Measurements from ENCODE around the gene RPTOR.
"Not testable (repeated sequence)": the region's sequence is repeated elsewhere in the genome, so short reads cannot be mapped to it uniquely, and the experiment has no call there.

RPTOR gene

DNA sequence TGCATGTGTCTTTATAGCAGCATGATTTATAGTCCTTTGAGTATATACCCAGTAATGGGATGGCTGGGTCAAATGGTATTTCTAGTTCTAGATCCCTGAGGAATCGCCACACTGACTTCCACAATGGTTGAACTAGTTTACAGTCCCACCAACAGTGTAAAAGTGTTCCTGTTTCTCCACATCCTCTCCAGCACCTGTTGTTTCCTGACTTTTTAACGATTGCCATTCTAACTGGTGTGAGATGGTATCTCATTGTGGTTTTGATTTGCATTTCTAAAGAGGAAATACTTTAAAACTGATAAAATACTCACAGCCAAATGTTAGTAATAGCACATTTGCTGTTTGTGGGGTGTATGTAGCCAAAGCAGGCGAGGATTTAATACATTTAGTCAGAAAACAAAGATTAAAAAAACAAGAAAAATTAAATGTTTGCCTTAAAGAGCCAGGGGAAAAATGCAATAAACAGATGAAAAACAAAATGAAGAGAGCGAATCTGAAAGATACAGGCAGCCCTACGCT lies 220.0 kb downstream of the RPTOR start:
- not testable (repeated sequence) for H3K4me1 ChIP-seq (ENCODE audit: control insufficient read depth, insufficient read depth, low read length); DNase-seq (ENCODE audit: low read depth, low spot score); H3K36me3 ChIP-seq (ENCODE audit: control insufficient read depth, insufficient read depth, low read length); H3K27me3 ChIP-seq (ENCODE audit: control insufficient read depth, insufficient read depth, low read length); H3K27ac ChIP-seq (ENCODE audit: low read length); H3K9me3 ChIP-seq (ENCODE audit: control insufficient read depth, insufficient read depth, low read length); H3K4me3 ChIP-seq (ENCODE audit: low read length)
- WGBS (ENCODE audit: insufficient coverage, insufficient read length), result no CpG with 5 or more reads among the region's 5 CpGs

DNA sequence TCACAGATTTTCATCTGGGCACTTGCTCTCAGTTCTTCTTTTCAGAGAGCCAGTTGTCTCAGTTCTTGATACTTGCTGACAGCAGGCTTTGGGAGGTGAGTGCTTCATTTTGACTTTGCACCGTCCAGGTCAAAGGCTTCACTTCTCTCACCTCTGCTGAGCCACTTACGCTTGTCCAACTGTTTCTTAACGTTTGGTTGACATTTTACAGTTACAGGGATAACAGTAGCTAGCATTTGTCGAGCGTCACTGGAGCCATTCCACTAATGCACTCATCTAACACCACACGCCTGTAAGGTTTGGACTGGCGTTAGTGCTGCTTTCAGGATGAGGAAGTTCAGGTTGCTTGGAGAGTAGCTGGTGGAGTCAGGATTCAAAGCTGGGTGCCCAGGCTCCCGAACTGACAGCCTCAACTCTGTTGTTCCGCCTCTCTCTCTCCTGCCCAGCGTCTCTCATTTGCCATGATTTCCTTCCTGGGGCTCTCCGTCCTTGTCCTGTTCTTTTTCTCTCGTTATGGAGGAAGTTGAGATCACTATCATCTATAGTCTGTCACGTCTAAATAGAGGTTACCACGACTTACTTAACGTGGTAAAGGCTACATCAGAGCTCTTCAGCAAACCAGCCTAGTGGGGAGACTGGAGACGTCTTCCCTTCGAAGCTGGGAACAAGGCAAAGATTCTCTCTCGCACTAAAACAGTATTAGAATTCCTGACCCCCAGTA lies 220.8 kb downstream of the RPTOR start:
- Histone ChIP-seq H3K36me3 (ENCODE audit: control insufficient read depth, insufficient read depth, low read length) (no peaks in the 10 kb centered on the region; the same call in 1 of the 2 replicates), H3K27ac (ENCODE audit: low read length) (no peak overlapping the region), H3K9me3 (ENCODE audit: control insufficient read depth, insufficient read depth, low read length) (no peaks in the 10 kb centered on the region), H3K4me3 (ENCODE audit: low read length) (no peak overlapping the region), H3K4me1 (ENCODE audit: control insufficient read depth, insufficient read depth, low read length) (no peaks in the 10 kb centered on the region), H3K27me3 (ENCODE audit: control insufficient read depth, insufficient read depth, low read length) (no peaks in the 10 kb centered on the region)
- WGBS (ENCODE audit: insufficient coverage, insufficient read length), result no CpG with 5 or more reads among the region's 18 CpGs
- no peak for DNase-seq (ENCODE audit: low read depth, low spot score)

DNA sequence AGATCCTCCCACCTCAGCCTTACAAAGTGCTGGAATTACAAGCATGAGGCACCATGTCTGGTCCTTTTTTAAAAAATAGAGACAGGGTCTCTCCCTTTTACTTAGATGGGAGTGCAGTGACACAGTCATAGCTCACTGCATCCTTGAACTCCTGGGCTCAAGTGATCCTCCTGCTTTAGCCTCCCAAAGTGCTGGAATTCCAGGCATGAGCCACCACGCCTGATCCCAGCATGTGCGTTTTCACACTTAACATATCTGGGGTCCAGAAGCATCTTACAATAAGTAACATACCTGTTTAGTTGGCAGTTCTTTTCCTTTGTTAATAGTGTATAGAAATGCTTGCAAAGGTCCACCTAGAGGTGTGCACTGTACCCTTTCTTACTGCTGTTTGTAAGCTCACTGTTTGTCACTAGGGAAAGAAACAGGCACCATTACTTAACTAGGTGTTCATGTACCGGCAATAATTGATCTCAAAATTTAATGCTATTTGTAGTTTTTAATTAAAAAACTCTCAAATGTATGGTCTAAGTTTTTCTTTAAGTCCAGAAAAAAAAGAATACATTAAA lies 221.7 kb downstream of the RPTOR start:
- Histone ChIP-seq H3K4me1 (ENCODE audit: control insufficient read depth, insufficient read depth, low read length) (no peaks in the 10 kb centered on the region), H3K4me3 (ENCODE audit: low read length) (no peak overlapping the region), H3K9me3 (ENCODE audit: control insufficient read depth, insufficient read depth, low read length) (no peaks in the 10 kb centered on the region), H3K27ac (ENCODE audit: low read length) (no peak overlapping the region), H3K27me3 (ENCODE audit: control insufficient read depth, insufficient read depth, low read length) (no peaks in the 10 kb centered on the region), H3K36me3 (ENCODE audit: control insufficient read depth, insufficient read depth, low read length) (no peaks in the 10 kb centered on the region; the same call in 1 of the 2 replicates)
- no peak for DNase-seq (ENCODE audit: low read depth, low spot score)
- WGBS (ENCODE audit: insufficient coverage, insufficient read length), result no CpG with 5 or more reads among the region's 3 CpGs

DNA sequence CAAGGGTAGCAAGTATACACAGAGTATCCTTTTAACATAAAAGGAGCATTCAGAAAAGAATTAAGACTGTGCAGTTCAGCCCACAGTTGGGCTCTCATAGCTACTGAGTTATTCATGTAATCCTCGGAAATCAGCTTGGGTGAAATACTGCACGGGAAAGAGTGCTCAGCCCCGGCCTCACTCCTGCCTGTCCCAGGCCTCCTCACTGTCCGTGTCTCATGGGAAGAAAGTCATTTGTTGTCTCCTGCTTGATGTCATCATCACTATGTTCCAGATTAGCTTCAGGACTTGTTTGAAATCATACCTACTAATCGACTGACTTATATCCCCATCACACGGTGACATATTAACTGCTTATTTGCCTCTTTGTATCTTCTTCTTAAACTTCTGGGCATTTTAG lies 223.8 kb downstream of the RPTOR start:
- no peak for DNase-seq (ENCODE audit: low read depth, low spot score)
- Histone ChIP-seq H3K36me3 (ENCODE audit: control insufficient read depth, insufficient read depth, low read length) (no peaks in the 10 kb centered on the region; the same call in 1 of the 2 replicates), H3K27me3 (ENCODE audit: control insufficient read depth, insufficient read depth, low read length) (no peaks in the 10 kb centered on the region), H3K4me3 (ENCODE audit: low read length) (no peak overlapping the region), H3K4me1 (ENCODE audit: control insufficient read depth, insufficient read depth, low read length) (no peaks in the 10 kb centered on the region), H3K27ac (ENCODE audit: low read length) (no peak overlapping the region), H3K9me3 (ENCODE audit: control insufficient read depth, insufficient read depth, low read length) (no peaks in the 10 kb centered on the region)
- WGBS (ENCODE audit: insufficient coverage, insufficient read length), result no CpG with 5 or more reads among the region's 6 CpGs

DNA sequence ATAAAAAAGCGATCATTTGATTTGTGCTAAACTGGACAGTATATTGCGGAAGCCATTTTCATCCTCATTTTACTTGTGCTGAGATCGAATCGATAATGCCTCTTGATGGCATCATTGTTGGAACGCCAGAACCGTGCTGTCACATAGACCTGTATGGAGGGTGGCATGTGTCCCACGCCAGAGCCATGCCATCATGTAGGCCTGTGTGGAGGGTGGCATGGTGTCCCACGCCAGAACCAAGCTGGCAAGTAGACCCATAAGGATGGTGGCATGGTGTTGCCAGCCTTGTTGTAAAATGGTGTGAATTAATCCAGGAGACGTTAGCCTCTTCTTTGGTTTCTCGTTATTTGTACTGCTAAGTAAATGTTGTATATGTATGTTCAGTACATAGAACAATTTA lies 224.3 kb downstream of the RPTOR start:
- no peak for DNase-seq (ENCODE audit: low read depth, low spot score)
- Histone ChIP-seq H3K36me3 (ENCODE audit: control insufficient read depth, insufficient read depth, low read length) (no peaks in the 10 kb centered on the region; the same call in 1 of the 2 replicates), H3K27ac (ENCODE audit: low read length) (no peak overlapping the region), H3K4me1 (ENCODE audit: control insufficient read depth, insufficient read depth, low read length) (no peaks in the 10 kb centered on the region), H3K9me3 (ENCODE audit: control insufficient read depth, insufficient read depth, low read length) (no peaks in the 10 kb centered on the region), H3K27me3 (ENCODE audit: control insufficient read depth, insufficient read depth, low read length) (no peaks in the 10 kb centered on the region), H3K4me3 (ENCODE audit: low read length) (no peak overlapping the region)
- no CpG with 5 or more reads among the region's 10 CpGs for WGBS (ENCODE audit: insufficient coverage, insufficient read length)

DNA sequence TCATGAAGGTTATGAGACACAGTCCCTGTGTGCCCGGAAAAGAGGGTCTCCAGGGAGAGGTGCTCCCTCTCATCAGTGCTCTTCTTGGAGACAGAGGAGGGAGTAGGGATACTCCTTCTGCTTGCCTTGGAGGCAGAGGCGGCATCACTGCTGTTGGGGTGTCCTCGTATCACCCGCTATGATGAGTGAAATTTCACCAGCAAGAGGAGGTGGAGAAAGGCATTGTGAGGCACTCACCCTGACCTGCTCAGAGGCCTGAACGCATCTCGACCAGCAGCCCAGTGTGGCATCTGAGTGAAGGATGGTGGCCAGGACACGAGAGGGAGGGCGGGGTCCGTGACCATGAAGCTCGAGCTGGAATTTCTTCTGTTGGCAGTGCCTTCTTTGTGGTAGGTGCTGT lies 224.9 kb downstream of the RPTOR start:
- H3K4me1 ChIP-seq (ENCODE audit: control insufficient read depth, insufficient read depth, low read length), result no peaks in the 10 kb centered on the region
- no peaks in the 10 kb centered on the region; the same call in 1 of the 2 replicates for H3K36me3 ChIP-seq (ENCODE audit: control insufficient read depth, insufficient read depth, low read length)
- H3K27me3 ChIP-seq (ENCODE audit: control insufficient read depth, insufficient read depth, low read length), result no peaks in the 10 kb centered on the region
- no peak for DNase-seq (ENCODE audit: low read depth, low spot score)
- no CpG with 5 or more reads among the region's 10 CpGs for WGBS (ENCODE audit: insufficient coverage, insufficient read length)
- no peaks in the 10 kb centered on the region for H3K9me3 ChIP-seq (ENCODE audit: control insufficient read depth, insufficient read depth, low read length)
- no peak overlapping the region for H3K27ac ChIP-seq (ENCODE audit: low read length)
- H3K4me3 ChIP-seq (ENCODE audit: low read length), result no peak overlapping the region

DNA sequence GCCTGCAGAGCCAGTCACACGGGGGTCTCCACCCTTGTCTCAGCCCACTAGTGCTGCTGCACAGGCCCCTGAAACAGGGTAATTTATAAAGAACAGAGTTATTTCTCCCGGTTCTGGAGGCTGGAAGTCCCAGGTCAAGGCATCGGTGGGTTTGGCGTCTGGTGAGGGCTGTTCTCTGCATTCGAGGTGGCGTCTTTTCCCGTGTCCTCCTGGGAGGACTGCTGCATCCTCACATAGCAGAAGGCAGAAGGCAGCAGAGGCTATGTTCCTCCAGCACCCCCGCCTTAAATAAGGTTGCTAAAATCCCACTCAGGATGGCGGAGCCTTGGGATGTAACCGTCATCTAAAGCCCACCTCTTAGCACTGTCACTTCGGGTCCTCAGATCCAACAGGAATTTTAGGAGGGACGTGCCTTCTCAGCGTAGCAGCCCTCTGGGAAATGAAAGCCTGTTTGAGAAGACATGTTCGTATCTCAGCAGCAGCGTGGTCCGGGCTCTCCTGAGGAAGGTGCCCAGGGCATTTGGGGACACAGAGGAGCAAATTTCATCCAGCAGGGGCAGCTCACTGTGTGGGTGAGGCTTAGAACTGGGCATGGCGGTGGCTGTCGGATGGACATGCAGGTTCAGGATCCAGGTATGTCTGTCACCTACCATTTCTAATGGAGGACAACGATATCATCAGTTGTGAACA lies 225.4 kb downstream of the RPTOR start:
- no CpG with 5 or more reads among the region's 19 CpGs for WGBS (ENCODE audit: insufficient coverage, insufficient read length)
- Histone ChIP-seq H3K27ac (ENCODE audit: low read length) (no peak overlapping the region), H3K36me3 (ENCODE audit: control insufficient read depth, insufficient read depth, low read length) (no peaks in the 10 kb centered on the region; the same call in 1 of the 2 replicates), H3K27me3 (ENCODE audit: control insufficient read depth, insufficient read depth, low read length) (no peaks in the 10 kb centered on the region), H3K9me3 (ENCODE audit: control insufficient read depth, insufficient read depth, low read length) (no peaks in the 10 kb centered on the region), H3K4me1 (ENCODE audit: control insufficient read depth, insufficient read depth, low read length) (no peaks in the 10 kb centered on the region), H3K4me3 (ENCODE audit: low read length) (no peak overlapping the region)
- DNase-seq (ENCODE audit: low read depth, low spot score), result no peak

DNA sequence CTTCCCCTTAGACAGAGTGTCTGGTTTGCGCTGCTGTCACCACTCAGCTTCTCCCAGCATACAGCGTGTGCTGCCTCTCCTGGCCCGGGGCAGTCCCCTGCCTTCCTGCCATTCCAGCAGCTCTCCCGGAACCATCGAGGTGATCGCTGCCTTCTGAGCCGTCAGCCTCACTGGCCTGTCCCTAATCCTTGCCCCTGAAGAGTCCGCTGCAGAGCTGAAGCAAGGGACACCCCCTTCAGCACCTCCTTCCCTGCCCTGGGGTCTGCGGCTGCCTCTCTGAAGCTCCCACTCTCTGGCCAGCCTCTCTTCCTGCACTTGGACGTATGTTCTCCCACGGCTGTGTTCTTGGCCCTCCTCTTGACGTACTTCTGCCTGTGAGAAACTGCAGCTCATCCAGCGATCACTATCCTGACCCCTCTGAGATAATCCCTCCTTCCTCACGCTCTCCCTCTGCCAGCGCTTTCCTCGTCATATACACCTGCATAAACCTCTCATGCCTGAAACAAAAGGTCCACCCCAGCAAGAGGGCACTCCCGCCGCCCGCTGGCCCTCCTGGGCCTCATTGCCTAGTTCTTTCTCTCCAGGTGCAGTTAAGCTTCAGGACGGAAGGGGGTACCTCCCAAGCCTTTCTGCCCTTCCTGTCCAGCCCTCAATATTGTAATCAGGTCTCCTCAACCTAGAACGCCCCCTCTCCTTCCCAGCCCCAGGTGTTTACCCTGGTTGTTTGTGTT lies 226.4 kb downstream of the RPTOR start:
- H3K27me3 ChIP-seq (ENCODE audit: control insufficient read depth, insufficient read depth, low read length), result no peaks in the 10 kb centered on the region

DNA sequence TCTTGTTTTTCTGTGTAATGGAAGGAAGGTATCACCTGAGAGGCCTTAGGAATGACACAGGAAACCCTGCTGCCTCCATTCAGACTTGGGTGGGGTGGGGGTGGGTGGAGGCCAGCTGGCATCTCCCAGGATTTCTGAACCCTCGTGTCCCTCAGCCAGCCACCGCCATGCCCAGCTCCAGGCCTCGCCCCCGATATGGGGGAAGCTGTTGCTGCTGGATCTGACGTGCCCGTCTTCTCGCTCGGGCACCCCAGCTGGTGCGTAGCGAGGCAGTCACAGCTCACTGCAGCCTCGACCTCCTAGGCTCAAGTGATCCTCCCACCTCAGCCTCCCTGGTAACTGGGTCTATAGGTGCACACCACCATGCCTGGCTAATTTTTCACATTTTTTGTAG lies 227.0 kb downstream of the RPTOR start:
- DNase-seq (ENCODE audit: low read depth, low spot score), result no peak

More for the DNA sequence above, 226.4 kb downstream of the RPTOR start:
- no peak for DNase-seq (ENCODE audit: low read depth, low spot score)
- no peaks in the 10 kb centered on the region for H3K9me3 ChIP-seq (ENCODE audit: control insufficient read depth, insufficient read depth, low read length)
- no peaks in the 10 kb centered on the region; the same call in 1 of the 2 replicates for H3K36me3 ChIP-seq (ENCODE audit: control insufficient read depth, insufficient read depth, low read length)
- WGBS (ENCODE audit: insufficient coverage, insufficient read length), result no CpG with 5 or more reads among the region's 21 CpGs
- no peak overlapping the region for H3K27ac ChIP-seq (ENCODE audit: low read length)
- H3K4me3 ChIP-seq (ENCODE audit: low read length), result no peak overlapping the region
- H3K4me1 ChIP-seq (ENCODE audit: control insufficient read depth, insufficient read depth, low read length), result no peaks in the 10 kb centered on the region

DNA sequence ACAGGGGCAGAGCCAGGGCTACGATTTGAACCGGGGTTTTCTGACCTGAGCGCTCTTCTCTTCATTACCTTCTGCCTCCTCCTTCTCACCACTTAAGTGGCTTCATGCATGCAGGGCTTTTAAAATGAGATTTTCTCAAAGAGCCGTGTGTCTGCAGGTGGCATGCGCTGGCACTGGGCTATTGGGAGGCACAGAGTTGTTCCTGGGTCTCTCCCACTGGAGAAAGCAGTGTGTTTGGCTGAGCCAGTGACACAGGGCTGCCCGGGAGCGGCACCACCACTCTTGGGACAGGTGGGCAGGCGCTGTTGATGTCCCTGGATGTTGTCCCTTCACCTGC lies 228.2 kb downstream of the RPTOR start:
- DNase-seq (ENCODE audit: low read depth, low spot score), result no peak
- H3K36me3 ChIP-seq (ENCODE audit: control insufficient read depth, insufficient read depth, low read length), result no peaks in the 10 kb centered on the region; the same call in 1 of the 2 replicates
- no peak overlapping the region for H3K4me3 ChIP-seq (ENCODE audit: low read length)
- no CpG with 5 or more reads among the region's 8 CpGs for WGBS (ENCODE audit: insufficient coverage, insufficient read length)
- H3K27me3 ChIP-seq (ENCODE audit: control insufficient read depth, insufficient read depth, low read length), result no peaks in the 10 kb centered on the region
- no peaks in the 10 kb centered on the region for H3K4me1 ChIP-seq (ENCODE audit: control insufficient read depth, insufficient read depth, low read length)
- no peaks in the 10 kb centered on the region for H3K9me3 ChIP-seq (ENCODE audit: control insufficient read depth, insufficient read depth, low read length)
- no peak overlapping the region for H3K27ac ChIP-seq (ENCODE audit: low read length)

More for the DNA sequence above, 227.0 kb downstream of the RPTOR start:
- whole genome bisulfite sequencing (ENCODE audit: insufficient coverage, insufficient read length), result no CpG with 5 or more reads among the region's 11 CpGs
- no peaks in the 10 kb centered on the region; the same call in 1 of the 2 replicates for H3K36me3 ChIP-seq (ENCODE audit: control insufficient read depth, insufficient read depth, low read length)
- H3K9me3 ChIP-seq (ENCODE audit: control insufficient read depth, insufficient read depth, low read length), result no peaks in the 10 kb centered on the region
- H3K4me3 ChIP-seq (ENCODE audit: low read length), result no peak overlapping the region
- no peak overlapping the region for H3K27ac ChIP-seq (ENCODE audit: low read length)
- no peaks in the 10 kb centered on the region for H3K4me1 ChIP-seq (ENCODE audit: control insufficient read depth, insufficient read depth, low read length)
- H3K27me3 ChIP-seq (ENCODE audit: control insufficient read depth, insufficient read depth, low read length), result no peaks in the 10 kb centered on the region
